WTC11 (cell line): Measurements from ENCODE around the gene NEDD4L. TPM values are rescaled to one million over a fixed set of nuclear protein-coding genes. Genes with fewer than 3 reads are reported as not detected.

Experiments used
- ATAC-seq: fragments of 200-7000 bp; cut with Tn5 transposase; 2 replicates; pipeline ENCODE4 v1.10.0; 2021; ENCODE audit warnings: mild to moderate bottlenecking, moderate library complexity
- CTCF ChIA-PET: fragments of 300-600 bp; sonication (Branson Sonifier 250); formaldehyde crosslinking; loops from one replicate; lab custom pipeline; 2021; ENCODE audit warnings: antibody characterized with exemption; lab: Charles Lee
- POLR2A ChIA-PET: fragments of 350-600 bp; sonication (Branson Sonifier 250); formaldehyde crosslinking; loops from one replicate; lab custom pipeline; 2021; ENCODE audit warnings: antibody characterized with exemption; lab: Charles Lee
- DNase-seq: peaks from one replicate; pipeline ENCODE4 v3.0.0; 2021; ENCODE audit warnings: low spot score
- H3K27ac Mint-ChIP-seq: 2 replicates; pipeline ENCODE4 v1.8.0; 2021; ENCODE audit warnings: mixed read lengths
- H3K27me3 Mint-ChIP-seq: 2 replicates; pipeline ENCODE4 v1.8.0; 2021; ENCODE audit warnings: low read depth, mild to moderate bottlenecking, moderate library complexity, mixed read lengths
- H3K36me3 Mint-ChIP-seq: 2 replicates; pipeline ENCODE4 v1.8.0; 2021; ENCODE audit warnings: mixed read lengths
- H3K4me1 Mint-ChIP-seq: 2 replicates; pipeline ENCODE4 v1.8.0; 2022; ENCODE audit warnings: mixed read lengths
- H3K4me3 Mint-ChIP-seq: 2 replicates; pipeline ENCODE4 v1.8.0; 2021; ENCODE audit warnings: mild to moderate bottlenecking, moderate library complexity, mixed read lengths
- H3K9me3 Mint-ChIP-seq: 2 replicates; pipeline ENCODE4 v1.8.0; 2021; ENCODE audit warnings: mixed read lengths
- RELA ChIP-seq: sonication (generic); formaldehyde crosslinking; IDR thresholded peaks from 2 replicates; pipeline ENCODE4 v1.8.1; 2022; ENCODE audit warnings: missing genetic modification reagents, mild to moderate bottlenecking, borderline replicate concordance
- SOX15 ChIP-seq: fragments of 250-450 bp; sonication (Bioruptor Pico); IDR thresholded peaks from 2 replicates; pipeline ENCODE4 v1.9.0; 2021; ENCODE audit warnings: mild to moderate bottlenecking
- ZBTB21 ChIP-seq: sonication (generic); formaldehyde crosslinking; IDR thresholded peaks from 2 replicates; pipeline ENCODE4 v1.8.1; 2023; ENCODE audit warnings: mild to moderate bottlenecking, missing genetic modification reagents, borderline replicate concordance
- ZNF317 ChIP-seq: sonication (generic); formaldehyde crosslinking; IDR thresholded peaks from 2 replicates; pipeline ENCODE4 v1.8.1; 2023; ENCODE audit warnings: low read depth, mild to moderate bottlenecking, moderate library complexity, missing genetic modification reagents, borderline replicate concordance
- ZNF416 ChIP-seq: fragments of 250-450 bp; sonication (Bioruptor Pico); IDR thresholded peaks from 2 replicates; pipeline ENCODE4 v1.9.0; 2021; ENCODE audit warnings: mild to moderate bottlenecking, inconsistent platforms
- total RNA-seq: library from RNA; stranded (reverse); gene quantifications from 3 replicates; pipeline ENCODE4 v1.2.3, GENCODE V29; 2021
- TF ChIP-seq, protein P1 (sequence below): sonication (generic); formaldehyde crosslinking; IDR thresholded peaks from 2 replicates; pipeline ENCODE4 v1.8.0; 2022; ENCODE audit warnings: mild to moderate bottlenecking, missing genetic modification reagents
- TF ChIP-seq, protein P2 (sequence below): sonication (generic); formaldehyde crosslinking; IDR thresholded peaks from 2 replicates; pipeline ENCODE4 v1.8.1; 2023; ENCODE audit warnings: mild to moderate bottlenecking, missing genetic modification reagents, moderate library complexity
- TF ChIP-seq, protein P3 (sequence below): sonication (generic); formaldehyde crosslinking; IDR thresholded peaks from 2 replicates; pipeline ENCODE4 v1.8.0; 2023; ENCODE audit warnings: missing genetic modification reagents, mild to moderate bottlenecking, borderline replicate concordance
- TF ChIP-seq, protein P4 (sequence below): fragments of 250-450 bp; sonication (Bioruptor Pico); IDR thresholded peaks from 2 replicates; pipeline ENCODE4 v1.9.0; 2021; ENCODE audit warnings: mild to moderate bottlenecking, borderline replicate concordance
- TF ChIP-seq, protein P5 (sequence below): fragments of 250-450 bp; sonication (Bioruptor Pico); IDR thresholded peaks from 2 replicates; pipeline ENCODE4 v1.9.0; 2021; ENCODE audit warnings: mild to moderate bottlenecking

Gene NEDD4L
- total RNA-seq, 1 experiment from 2014 or later = 88.0 TPM

DNA sequence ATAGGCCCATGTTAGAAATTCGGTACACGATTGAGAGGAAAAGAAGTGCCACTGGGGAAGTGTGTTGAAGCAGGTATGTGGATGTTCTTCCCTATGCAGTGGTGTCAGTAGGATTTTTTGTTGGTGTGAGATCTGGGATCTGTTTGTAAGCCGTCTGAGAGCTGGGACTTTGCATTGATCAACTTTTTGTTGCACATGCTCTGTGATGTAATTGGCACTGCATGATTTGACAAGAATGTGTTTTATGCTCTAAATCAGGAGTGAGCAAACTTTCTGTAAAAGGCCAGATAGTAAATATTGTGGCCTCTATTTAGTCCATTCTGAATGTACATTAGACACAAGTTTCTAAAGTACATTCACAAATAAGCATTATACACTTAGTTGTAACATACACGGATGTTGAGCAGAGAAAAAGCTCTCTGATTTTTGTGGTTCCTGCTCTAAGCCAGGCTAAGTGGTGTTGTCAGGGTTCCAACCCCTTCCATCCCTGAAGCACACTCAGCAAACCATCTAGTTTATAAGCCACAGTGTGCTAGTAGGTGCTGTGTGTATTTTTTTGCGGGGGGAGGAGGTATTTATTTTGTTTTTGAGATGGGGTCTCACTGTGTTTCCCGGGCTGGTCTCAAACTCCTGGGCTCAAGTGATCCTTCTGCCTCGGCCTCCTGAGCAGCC lies 235.6 kb downstream of the NEDD4L start:
- peaks cover 12% of the 10 kb centered on the region for H3K4me1 Mint-ChIP-seq
- no peak for TF ChIP-seq SOX15 (CRISPR knock-in tag)
- TF ChIP-seq, protein P1, sequence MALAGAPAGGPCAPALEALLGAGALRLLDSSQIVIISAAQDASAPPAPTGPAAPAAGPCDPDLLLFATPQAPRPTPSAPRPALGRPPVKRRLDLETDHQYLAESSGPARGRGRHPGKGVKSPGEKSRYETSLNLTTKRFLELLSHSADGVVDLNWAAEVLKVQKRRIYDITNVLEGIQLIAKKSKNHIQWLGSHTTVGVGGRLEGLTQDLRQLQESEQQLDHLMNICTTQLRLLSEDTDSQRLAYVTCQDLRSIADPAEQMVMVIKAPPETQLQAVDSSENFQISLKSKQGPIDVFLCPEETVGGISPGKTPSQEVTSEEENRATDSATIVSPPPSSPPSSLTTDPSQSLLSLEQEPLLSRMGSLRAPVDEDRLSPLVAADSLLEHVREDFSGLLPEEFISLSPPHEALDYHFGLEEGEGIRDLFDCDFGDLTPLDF = no peak
- TF ChIP-seq ZNF416 (CRISPR knock-in tag) = no peak
- TF ChIP-seq, protein P2, sequence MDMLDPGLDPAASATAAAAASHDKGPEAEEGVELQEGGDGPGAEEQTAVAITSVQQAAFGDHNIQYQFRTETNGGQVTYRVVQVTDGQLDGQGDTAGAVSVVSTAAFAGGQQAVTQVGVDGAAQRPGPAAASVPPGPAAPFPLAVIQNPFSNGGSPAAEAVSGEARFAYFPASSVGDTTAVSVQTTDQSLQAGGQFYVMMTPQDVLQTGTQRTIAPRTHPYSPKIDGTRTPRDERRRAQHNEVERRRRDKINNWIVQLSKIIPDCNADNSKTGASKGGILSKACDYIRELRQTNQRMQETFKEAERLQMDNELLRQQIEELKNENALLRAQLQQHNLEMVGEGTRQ (CRISPR knock-in tag) = no peak
- TF ChIP-seq, protein P3, sequence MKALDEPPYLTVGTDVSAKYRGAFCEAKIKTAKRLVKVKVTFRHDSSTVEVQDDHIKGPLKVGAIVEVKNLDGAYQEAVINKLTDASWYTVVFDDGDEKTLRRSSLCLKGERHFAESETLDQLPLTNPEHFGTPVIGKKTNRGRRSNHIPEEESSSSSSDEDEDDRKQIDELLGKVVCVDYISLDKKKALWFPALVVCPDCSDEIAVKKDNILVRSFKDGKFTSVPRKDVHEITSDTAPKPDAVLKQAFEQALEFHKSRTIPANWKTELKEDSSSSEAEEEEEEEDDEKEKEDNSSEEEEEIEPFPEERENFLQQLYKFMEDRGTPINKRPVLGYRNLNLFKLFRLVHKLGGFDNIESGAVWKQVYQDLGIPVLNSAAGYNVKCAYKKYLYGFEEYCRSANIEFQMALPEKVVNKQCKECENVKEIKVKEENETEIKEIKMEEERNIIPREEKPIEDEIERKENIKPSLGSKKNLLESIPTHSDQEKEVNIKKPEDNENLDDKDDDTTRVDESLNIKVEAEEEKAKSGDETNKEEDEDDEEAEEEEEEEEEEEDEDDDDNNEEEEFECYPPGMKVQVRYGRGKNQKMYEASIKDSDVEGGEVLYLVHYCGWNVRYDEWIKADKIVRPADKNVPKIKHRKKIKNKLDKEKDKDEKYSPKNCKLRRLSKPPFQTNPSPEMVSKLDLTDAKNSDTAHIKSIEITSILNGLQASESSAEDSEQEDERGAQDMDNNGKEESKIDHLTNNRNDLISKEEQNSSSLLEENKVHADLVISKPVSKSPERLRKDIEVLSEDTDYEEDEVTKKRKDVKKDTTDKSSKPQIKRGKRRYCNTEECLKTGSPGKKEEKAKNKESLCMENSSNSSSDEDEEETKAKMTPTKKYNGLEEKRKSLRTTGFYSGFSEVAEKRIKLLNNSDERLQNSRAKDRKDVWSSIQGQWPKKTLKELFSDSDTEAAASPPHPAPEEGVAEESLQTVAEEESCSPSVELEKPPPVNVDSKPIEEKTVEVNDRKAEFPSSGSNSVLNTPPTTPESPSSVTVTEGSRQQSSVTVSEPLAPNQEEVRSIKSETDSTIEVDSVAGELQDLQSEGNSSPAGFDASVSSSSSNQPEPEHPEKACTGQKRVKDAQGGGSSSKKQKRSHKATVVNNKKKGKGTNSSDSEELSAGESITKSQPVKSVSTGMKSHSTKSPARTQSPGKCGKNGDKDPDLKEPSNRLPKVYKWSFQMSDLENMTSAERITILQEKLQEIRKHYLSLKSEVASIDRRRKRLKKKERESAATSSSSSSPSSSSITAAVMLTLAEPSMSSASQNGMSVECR = no peak
- no peak for TF ChIP-seq RELA (CRISPR knock-in tag)
- TF ChIP-seq ZNF317 (CRISPR knock-in tag) = no peak
- TF ChIP-seq, protein P4, sequence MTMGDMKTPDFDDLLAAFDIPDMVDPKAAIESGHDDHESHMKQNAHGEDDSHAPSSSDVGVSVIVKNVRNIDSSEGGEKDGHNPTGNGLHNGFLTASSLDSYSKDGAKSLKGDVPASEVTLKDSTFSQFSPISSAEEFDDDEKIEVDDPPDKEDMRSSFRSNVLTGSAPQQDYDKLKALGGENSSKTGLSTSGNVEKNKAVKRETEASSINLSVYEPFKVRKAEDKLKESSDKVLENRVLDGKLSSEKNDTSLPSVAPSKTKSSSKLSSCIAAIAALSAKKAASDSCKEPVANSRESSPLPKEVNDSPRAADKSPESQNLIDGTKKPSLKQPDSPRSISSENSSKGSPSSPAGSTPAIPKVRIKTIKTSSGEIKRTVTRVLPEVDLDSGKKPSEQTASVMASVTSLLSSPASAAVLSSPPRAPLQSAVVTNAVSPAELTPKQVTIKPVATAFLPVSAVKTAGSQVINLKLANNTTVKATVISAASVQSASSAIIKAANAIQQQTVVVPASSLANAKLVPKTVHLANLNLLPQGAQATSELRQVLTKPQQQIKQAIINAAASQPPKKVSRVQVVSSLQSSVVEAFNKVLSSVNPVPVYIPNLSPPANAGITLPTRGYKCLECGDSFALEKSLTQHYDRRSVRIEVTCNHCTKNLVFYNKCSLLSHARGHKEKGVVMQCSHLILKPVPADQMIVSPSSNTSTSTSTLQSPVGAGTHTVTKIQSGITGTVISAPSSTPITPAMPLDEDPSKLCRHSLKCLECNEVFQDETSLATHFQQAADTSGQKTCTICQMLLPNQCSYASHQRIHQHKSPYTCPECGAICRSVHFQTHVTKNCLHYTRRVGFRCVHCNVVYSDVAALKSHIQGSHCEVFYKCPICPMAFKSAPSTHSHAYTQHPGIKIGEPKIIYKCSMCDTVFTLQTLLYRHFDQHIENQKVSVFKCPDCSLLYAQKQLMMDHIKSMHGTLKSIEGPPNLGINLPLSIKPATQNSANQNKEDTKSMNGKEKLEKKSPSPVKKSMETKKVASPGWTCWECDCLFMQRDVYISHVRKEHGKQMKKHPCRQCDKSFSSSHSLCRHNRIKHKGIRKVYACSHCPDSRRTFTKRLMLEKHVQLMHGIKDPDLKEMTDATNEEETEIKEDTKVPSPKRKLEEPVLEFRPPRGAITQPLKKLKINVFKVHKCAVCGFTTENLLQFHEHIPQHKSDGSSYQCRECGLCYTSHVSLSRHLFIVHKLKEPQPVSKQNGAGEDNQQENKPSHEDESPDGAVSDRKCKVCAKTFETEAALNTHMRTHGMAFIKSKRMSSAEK (CRISPR knock-in tag) = no peak
- TF ChIP-seq ZBTB21 = no peak
- TF ChIP-seq, protein P5, sequence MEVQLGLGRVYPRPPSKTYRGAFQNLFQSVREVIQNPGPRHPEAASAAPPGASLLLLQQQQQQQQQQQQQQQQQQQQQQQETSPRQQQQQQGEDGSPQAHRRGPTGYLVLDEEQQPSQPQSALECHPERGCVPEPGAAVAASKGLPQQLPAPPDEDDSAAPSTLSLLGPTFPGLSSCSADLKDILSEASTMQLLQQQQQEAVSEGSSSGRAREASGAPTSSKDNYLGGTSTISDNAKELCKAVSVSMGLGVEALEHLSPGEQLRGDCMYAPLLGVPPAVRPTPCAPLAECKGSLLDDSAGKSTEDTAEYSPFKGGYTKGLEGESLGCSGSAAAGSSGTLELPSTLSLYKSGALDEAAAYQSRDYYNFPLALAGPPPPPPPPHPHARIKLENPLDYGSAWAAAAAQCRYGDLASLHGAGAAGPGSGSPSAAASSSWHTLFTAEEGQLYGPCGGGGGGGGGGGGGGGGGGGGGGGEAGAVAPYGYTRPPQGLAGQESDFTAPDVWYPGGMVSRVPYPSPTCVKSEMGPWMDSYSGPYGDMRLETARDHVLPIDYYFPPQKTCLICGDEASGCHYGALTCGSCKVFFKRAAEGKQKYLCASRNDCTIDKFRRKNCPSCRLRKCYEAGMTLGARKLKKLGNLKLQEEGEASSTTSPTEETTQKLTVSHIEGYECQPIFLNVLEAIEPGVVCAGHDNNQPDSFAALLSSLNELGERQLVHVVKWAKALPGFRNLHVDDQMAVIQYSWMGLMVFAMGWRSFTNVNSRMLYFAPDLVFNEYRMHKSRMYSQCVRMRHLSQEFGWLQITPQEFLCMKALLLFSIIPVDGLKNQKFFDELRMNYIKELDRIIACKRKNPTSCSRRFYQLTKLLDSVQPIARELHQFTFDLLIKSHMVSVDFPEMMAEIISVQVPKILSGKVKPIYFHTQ (CRISPR knock-in tag) = no peak
- TF ChIP-seq, all 79 proteins: peak for 0
- Mint-ChIP-seq H3K36me3 (no peaks in the 10 kb centered on the region), H3K27me3 (no peaks in the 10 kb centered on the region), H3K27ac (0 out of 2 replicates have a peak overlapping the region, but pooled peaks have one; percentile 27), H3K4me3 (no peak overlapping the region), H3K9me3 (peaks cover 8% of the 10 kb centered on the region; the same call in 1 of the 2 replicates)
- ATAC-seq = no peak
- POLR2A ChIA-PET = interaction anchor here (0.6 kb wide), 1 partner anchor 259 kb away, joined by 3 read pairs; no protein-coding TSS in a partner anchor
- no peak for DNase-seq
- CTCF ChIA-PET = no interaction called here
